ENCODE results near the gene TRPM7.
A peak's percentile ranks its signal among the peaks of the same experiment; 100 is the strongest.
"Not testable (repeated sequence)": the region's sequence is repeated elsewhere in the genome, so short reads cannot be mapped to it uniquely, and the experiment has no call there.

TRPM7 gene

GRCh38 chr15:50624616-50625168, 61.9 kb downstream of the TRPM7 start:
- TF ChIP-seq CTCF (IDR thresholded peaks at IDR 0.05; ENCODE audit: low read depth, low read length) (no peak), MAX (IDR thresholded peaks at IDR 0.05; ENCODE audit: low read depth, low read length) (no peak), MYC (IDR thresholded peaks at IDR 0.05; ENCODE audit: low read depth, low read length) (no peak), POLR2A (IDR thresholded peaks at IDR 0.05; ENCODE audit: extremely low read depth, insufficient read length) (no peak)
- no peak for DNase-seq (ENCODE audit: low read depth)
- no peak overlapping the region for H3K4me3 ChIP-seq (ENCODE audit: low read depth, low read length)

GRCh38 chr15:50622361-50622943, 64.1 kb downstream of the TRPM7 start:
- peak; percentile 15 for DNase-seq (ENCODE audit: low read depth)
- not testable (repeated sequence) for H3K4me3 ChIP-seq (ENCODE audit: low read depth, low read length)

GRCh38 chr15:50616960-50617359, 69.6 kb downstream of the TRPM7 start:
- not testable (repeated sequence) for H3K4me3 ChIP-seq (ENCODE audit: low read depth, low read length); DNase-seq (ENCODE audit: low read depth)

- DNase-seq (ENCODE audit: low read depth); H3K4me3 ChIP-seq (ENCODE audit: low read depth, low read length): not testable (repeated sequence)
These were observed 70.0 kb downstream of the TRPM7 start for GRCh38 chr15:50616554-50616953.

- H3K4me3 ChIP-seq (ENCODE audit: low read depth, low read length), result no peak overlapping the region
- no peak for DNase-seq (ENCODE audit: low read depth)
- TF ChIP-seq MAX (IDR thresholded peaks at IDR 0.05; ENCODE audit: low read depth, low read length), result no peak
- no peak for TF ChIP-seq CTCF (IDR thresholded peaks at IDR 0.05; ENCODE audit: low read depth, low read length)
- TF ChIP-seq POLR2A (IDR thresholded peaks at IDR 0.05; ENCODE audit: extremely low read depth, insufficient read length), result no peak
- no peak for TF ChIP-seq MYC (IDR thresholded peaks at IDR 0.05; ENCODE audit: low read depth, low read length)
These were observed 73.0 kb downstream of the TRPM7 start for GRCh38 chr15:50613600-50613999.

GRCh38 chr15:50607129-50607528, 79.5 kb downstream of the TRPM7 start:
- no peak overlapping the region for H3K4me3 ChIP-seq (ENCODE audit: low read depth, low read length)
- TF ChIP-seq CTCF (IDR thresholded peaks at IDR 0.05; ENCODE audit: low read depth, low read length), result no peak

GRCh38 chr15:50605462-50605861, 81.1 kb downstream of the TRPM7 start:
- H3K4me3 ChIP-seq (ENCODE audit: low read depth, low read length), result no peak overlapping the region
- no peak for DNase-seq (ENCODE audit: low read depth)
- TF ChIP-seq MYC (IDR thresholded peaks at IDR 0.05; ENCODE audit: low read depth, low read length), result no peak

More at GRCh38 chr15:50607129-50607528, 79.5 kb downstream of the TRPM7 start:
- DNase-seq (ENCODE audit: low read depth), result no peak

GRCh38 chr15:50602028-50602427, 84.6 kb downstream of the TRPM7 start:
- not testable (repeated sequence) for H3K4me3 ChIP-seq (ENCODE audit: low read depth, low read length)

GRCh38 chr15:50594311-50594710, 92.3 kb downstream of the TRPM7 start:
- H3K4me3 ChIP-seq (ENCODE audit: low read depth, low read length), result no peak overlapping the region
- DNase-seq (ENCODE audit: low read depth), result no peak
- no peak for TF ChIP-seq MYC (IDR thresholded peaks at IDR 0.05; ENCODE audit: low read depth, low read length)
- TF ChIP-seq POLR2A (IDR thresholded peaks at IDR 0.05; ENCODE audit: extremely low read depth, insufficient read length), result no peak
- no peak for TF ChIP-seq MAX (IDR thresholded peaks at IDR 0.05; ENCODE audit: low read depth, low read length)
- no peak for TF ChIP-seq CTCF (IDR thresholded peaks at IDR 0.05; ENCODE audit: low read depth, low read length)

More at GRCh38 chr15:50602028-50602427, 84.6 kb downstream of the TRPM7 start:
- not testable (repeated sequence) for DNase-seq (ENCODE audit: low read depth)
